ENCODE measurements around the gene PSMB2.

Gene PSMB2

DNA sequence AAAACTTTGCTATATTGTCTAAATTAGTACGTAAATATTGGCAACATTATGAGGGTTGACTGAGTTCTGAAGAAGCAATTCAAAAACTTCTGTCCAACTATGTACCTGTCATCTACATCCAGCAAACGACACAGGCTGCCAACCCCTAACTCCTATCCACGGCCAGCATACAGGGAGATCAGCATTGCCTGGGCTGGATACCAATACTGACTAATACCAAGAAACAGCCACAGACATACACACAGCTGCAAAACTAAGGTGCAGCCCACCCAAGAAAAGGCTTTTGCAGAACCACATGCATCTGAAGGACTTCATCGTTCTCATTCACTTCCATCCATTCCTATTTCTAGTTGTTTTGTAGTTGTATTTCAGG lies 86.1 kb downstream of the PSMB2 start:
- H3K4me1 ChIP-seq (ENCODE audit: control insufficient read depth in 5 of 5, insufficient read depth in 5 of 5, low read length in 5 of 5), result peaks cover 2 to 42% (median 31%) of the 10 kb centered on the region in 5 donors
- no peak overlapping the region for H3K27ac ChIP-seq (ENCODE audit: low read depth, low read length)

DNA sequence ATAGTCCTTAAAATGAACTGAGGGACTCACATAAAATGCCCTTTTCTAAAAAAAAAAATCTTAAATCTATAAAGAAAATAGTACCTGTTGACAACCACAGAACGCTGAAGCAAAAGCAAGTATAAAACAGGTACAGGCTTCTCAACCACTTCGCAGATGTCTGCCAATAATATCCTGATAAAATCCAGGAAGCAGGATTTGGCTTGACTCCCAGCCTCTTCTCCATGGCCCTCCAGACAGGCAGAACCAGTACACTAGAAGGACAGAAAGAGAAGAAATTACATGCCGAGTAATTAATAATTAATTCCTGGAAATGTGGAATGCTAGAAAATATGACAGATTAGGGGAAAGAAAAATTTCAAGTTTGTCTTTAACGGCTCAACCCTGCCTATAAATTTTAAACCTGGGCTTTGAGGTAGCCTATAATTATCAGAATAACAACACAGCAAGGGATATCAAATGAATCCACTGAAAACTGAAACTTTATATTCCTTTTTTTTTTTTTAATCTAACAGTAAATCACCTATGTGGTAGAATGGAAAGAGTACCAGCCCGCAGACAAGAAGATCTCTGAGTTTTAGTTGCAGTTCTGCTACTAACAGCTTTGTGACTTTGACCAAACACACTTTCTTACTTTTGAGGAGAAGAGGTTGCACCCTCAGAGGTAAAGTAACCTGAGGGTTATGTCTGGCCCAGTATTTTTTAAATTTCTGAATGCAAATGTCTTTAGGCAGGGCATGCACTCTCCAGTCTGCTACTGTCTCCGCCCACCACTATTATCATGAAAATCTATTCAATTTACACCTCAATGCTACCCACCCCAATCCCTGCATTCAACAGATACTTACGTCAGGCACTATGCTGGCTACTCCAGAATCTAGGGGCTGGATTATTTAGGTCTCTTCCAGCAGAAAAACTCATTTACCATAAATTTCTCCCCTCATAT lies 86.8 kb downstream of the PSMB2 start:
- no peak overlapping the region for H3K9ac ChIP-seq (ENCODE audit: low read length in 5 of 5)

More for the DNA sequence above, 86.1 kb downstream of the PSMB2 start:
- Histone ChIP-seq H3K9ac (ENCODE audit: low read length in 5 of 5) (no peak overlapping the region), H3K9me3 (ENCODE audit: control insufficient read depth in 5 of 5, low read length in 5 of 5) (no peaks in the 10 kb centered on the region), H3K4me3 (ENCODE audit: low read depth in 1 of 5, low read length in 5 of 5) (no peak overlapping the region), H3K27me3 (ENCODE audit: control insufficient read depth in 5 of 5, insufficient read depth in 4 of 5, low read length in 5 of 5) (no peaks in the 10 kb centered on the region), H3K36me3 (ENCODE audit: control insufficient read depth in 5 of 5, insufficient read depth in 5 of 5, low read length in 5 of 5) (peaks cover 2 to 19% (median 13%) of the 10 kb centered on the region in 5 donors)

DNA sequence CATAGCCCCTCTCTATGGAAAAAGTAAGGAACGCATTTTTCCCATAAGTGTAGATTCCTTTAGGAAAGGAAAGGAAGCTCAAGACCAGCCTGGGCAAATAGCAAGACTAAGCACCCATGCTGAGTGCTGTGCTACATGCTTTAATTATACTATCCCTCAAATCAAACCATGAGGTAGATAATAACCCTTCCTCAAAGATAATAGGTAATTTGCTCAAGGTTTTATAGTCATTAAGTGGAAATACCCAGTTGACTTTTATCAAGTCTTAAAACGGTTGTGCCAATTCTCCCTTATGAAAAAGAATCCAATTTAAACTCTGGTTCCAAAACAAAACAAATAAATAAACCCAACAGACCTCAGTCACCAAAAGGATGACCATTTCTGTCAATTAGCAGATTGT lies 87.5 kb downstream of the PSMB2 start:
- Histone ChIP-seq H3K4me1 (ENCODE audit: control insufficient read depth in 5 of 5, insufficient read depth in 5 of 5, low read length in 5 of 5) (peaks cover 2 to 36% (median 31%) of the 10 kb centered on the region in 5 donors), H3K9ac (ENCODE audit: low read length in 5 of 5) (no peak overlapping the region), H3K4me3 (ENCODE audit: low read depth in 1 of 5, low read length in 5 of 5) (no peak overlapping the region), H3K27me3 (ENCODE audit: control insufficient read depth in 5 of 5, insufficient read depth in 4 of 5, low read length in 5 of 5) (no peaks in the 10 kb centered on the region), H3K27ac (ENCODE audit: low read depth, low read length) (no peak overlapping the region), H3K36me3 (ENCODE audit: control insufficient read depth in 5 of 5, insufficient read depth in 5 of 5, low read length in 5 of 5) (peaks cover 2 to 27% (median 13%) of the 10 kb centered on the region in 5 donors), H3K9me3 (ENCODE audit: control insufficient read depth in 5 of 5, low read length in 5 of 5) (no peaks in the 10 kb centered on the region)

More for the DNA sequence above, 86.8 kb downstream of the PSMB2 start:
- no peak overlapping the region for H3K27ac ChIP-seq (ENCODE audit: low read depth, low read length)
- peaks cover 2 to 21% (median 13%) of the 10 kb centered on the region in 5 donors for H3K36me3 ChIP-seq (ENCODE audit: control insufficient read depth in 5 of 5, insufficient read depth in 5 of 5, low read length in 5 of 5)
- no peaks in the 10 kb centered on the region for H3K27me3 ChIP-seq (ENCODE audit: control insufficient read depth in 5 of 5, insufficient read depth in 4 of 5, low read length in 5 of 5)
- peaks cover 2 to 39% (median 31%) of the 10 kb centered on the region in 5 donors for H3K4me1 ChIP-seq (ENCODE audit: control insufficient read depth in 5 of 5, insufficient read depth in 5 of 5, low read length in 5 of 5)
- H3K9me3 ChIP-seq (ENCODE audit: control insufficient read depth in 5 of 5, low read length in 5 of 5), result no peaks in the 10 kb centered on the region
- no peak overlapping the region for H3K4me3 ChIP-seq (ENCODE audit: low read depth in 1 of 5, low read length in 5 of 5)

Measured in subcutaneous abdominal adipose tissue (tissue), 5 donors.